Activated CD4-positive, alpha-beta T cell treated with anti-CD3 and anti-CD28 coated beads for 4 hours (primary cell): ENCODE data around the gene PRKCD.

Source experiments
- DNase-seq, 2 donors: peaks; one replicate each; pipeline ENCODE4 v3.0.0-alpha.2; 2020

The PRKCD gene

GRCh38 chr3:53171827-53172505 is 11.0 kb downstream of the PRKCD start:
- DNase-seq: no peak

DNA sequence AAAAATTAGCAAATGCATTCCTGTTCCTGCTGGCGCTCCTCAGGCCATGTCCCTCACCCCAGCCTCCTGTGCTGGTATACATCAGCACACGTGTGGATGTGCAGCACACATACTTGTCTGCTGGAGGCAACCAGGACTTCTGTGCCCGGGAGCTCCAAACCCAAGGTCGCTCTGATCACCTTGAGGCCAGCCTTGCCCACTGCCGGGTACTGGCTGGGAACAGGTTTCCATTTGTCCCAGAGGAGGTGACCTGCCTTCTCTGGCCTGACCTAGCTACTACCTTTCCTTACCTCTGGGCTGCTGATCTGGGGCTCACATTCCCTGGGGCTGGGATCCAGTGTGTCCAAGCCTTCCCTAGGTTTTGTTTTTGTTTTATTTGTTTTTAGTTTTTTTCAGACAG is 12.1 kb downstream of the PRKCD start:
- DNase-seq: no peak

- no peak for DNase-seq
Measured at GRCh38 chr3:53174346-53175250, 13.6 kb downstream of the PRKCD start.

DNA sequence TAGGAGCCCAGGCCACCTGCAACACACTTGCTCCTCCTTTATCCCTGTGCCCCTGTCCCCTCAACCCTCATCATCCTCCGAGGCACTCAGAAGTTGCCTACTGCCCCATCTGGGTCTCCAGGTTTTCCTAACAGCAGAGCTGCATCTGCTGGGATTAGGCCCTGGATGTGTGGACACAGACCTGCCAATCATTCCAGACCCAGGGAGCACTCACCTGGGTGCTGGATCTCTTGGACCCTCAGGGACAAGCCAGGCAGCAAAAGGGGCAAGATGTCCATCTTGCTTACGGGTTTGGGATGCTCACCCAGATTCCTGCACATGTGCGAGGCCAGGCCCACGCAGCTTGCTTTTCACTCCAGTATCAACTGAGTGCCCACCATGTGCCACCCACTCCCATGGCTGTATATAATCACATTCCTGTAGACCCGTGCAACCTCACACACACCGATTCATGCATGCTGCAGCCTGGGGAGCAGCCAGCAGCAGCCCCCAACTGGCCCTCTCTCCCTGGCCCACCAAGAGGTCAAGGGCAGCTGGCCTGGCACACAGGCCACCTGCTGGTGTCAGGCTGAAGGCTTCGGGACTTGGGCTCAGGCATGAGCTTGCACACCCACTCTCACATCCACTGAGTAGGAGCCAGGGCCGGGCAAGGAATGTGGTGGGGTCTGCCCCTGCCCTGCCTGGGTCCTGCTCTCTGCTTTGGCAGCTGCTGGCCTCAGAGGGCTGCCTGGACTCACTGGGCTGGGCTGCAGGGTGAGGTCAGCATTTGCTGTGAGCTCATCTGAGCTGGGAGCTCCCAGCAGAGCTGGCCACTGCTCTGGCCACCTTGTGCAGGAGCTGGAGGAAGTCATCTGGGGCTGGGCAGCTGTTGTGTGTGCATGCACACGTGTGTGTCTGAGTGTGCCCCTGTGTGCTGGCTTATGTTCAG is 14.9 kb downstream of the PRKCD start:
- no peak for DNase-seq

DNA sequence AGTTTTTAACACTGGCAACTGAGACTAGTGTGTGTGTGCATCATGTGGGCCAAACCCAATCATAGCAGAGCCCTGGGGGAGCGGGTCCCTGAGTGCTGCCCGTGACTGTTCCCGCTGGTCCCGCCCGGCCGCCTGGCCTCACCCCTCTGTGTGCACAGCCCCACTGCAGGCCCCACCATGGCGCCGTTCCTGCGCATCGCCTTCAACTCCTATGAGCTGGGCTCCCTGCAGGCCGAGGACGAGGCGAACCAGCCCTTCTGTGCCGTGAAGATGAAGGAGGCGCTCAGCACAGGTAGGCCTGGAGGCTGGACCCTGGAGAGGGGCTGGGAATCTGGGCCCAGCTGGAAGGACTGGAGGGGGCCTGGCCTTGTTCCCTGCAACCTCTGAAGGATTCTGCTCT is 17.2 kb downstream of the PRKCD start:
- DNase-seq: no peak

DNA sequence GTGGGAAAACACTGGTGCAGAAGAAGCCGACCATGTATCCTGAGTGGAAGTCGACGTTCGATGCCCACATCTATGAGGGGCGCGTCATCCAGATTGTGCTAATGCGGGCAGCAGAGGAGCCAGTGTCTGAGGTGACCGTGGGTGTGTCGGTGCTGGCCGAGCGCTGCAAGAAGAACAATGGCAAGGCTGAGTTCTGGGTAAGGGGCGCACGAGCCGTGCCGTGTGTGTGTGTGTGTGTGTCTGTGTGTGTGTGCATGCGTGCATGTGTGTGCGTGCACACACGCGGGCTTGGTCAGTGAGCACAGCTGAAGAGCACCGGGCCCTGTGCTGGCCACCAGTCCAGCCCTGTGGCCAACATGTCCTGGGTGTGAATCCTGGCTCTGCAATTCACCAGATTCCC is 18.6 kb downstream of the PRKCD start:
- DNase-seq: no peak

DNA sequence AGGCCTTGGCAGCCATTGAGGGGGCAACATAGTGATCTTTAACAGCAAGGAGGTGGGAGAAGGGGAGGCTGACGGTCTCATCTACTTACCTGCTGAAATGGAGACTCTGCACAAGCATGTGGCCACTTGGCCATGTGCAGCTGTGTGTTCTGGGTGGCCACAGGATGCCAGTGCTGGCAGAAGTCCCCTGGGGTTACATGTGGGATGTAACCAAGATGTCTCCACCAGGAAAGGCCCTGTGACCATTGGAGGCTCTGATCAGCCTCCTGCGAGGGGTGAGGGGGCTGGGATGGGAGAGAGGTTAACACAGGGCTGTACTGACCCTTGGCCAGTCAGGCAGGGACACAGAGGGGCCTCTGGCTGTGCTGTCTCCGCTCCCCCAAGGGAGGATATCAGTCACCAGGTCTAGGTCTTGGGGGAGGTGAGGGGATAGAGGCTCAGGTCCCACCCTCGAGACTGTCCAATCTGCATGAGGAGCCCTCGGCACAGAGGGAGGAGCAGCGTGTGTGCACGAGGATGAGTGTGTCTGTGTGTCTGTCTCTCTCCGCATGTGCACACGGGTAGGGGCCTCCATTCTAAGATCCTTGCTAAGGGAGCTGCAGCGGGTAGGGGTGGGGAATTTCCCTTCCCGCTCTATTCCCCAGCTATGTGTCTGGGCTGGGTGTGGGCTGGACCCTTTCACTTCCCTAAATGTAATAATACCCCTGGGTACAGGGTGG is 19.5 kb downstream of the PRKCD start:
- no peak for DNase-seq

- no peak for DNase-seq
Measured at GRCh38 chr3:53181024-53181371, 20.0 kb downstream of the PRKCD start.

DNA sequence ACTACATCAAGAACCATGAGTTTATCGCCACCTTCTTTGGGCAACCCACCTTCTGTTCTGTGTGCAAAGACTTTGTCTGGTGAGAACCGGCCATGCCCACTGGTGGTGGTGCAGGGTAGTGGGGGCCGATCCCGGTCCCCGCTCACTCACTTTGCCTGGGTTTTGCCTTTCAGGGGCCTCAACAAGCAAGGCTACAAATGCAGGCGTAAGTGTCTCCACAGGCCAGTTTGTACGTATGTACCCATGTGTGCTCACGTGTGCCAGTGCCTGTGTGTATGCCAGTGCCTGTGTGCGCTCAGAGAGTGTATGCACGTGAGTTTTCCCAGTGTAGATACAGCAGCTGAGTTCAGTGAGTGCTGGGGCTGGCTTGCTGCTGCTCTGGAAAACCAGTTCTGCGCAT is 20.5 kb downstream of the PRKCD start:
- DNase-seq: no peak

DNA sequence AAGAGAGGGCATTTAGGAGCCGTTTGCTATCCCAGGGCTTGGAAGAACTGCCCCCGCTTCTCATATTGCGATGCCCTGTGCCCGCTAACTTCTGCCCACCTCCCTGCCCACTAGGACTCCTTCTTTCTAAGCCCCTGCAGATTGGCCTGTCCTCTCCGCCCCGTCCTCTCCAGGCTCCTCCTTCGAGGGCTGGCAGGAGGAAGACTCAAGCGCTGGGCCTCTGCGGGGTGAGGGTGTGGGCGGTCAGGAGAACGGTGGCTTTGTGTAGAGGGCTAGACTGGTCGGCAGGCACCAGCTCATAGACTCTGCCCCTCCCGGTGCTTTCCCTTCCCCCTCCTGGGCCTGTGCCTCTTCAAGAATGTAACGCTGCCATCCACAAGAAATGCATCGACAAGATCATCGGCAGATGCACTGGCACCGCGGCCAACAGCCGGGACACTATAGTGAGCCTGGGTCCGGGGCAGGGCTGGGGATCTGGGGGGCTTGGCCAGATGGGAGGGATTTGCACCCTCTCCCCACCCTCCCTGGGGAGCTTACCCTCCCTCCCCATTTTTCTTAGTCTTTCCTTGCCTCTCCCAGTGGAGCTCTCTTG is 21.9 kb downstream of the PRKCD start:
- DNase-seq: no peak

DNA sequence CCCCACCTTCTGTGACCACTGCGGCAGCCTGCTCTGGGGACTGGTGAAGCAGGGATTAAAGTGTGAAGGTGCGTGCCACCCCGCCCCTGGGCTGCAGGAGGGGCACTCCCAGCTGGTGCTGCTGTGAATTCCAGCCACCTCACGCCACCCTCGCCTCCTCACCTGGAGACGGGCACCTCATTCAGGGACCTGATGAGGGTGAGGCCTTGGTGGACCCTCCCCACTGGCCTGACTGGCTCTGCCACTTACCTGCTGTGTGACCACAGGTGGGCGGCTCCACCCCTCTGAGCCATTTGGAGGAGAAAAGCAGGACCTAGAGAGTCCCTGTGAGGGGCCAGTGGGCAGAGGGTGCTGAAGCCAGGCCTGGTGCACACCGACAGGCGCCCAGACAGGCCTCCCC is 22.5 kb downstream of the PRKCD start:
- DNase-seq: no peak

DNA sequence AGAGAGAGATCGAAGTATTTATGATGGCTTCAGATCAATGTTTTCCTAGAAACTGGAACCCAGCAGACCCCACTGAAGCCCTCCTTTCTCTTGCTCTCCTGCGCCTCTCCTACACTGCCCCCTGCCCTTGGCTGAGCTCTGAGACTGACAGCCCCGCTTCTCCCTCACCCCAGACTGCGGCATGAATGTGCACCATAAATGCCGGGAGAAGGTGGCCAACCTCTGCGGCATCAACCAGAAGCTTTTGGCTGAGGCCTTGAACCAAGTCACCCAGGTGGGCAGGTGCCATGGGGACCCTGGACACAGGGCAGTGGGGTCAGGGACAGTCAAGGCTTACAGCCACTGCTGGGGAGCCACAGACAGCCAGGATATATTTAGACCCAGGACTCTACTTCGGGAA is 23.7 kb downstream of the PRKCD start:
- DNase-seq: no peak

DNA sequence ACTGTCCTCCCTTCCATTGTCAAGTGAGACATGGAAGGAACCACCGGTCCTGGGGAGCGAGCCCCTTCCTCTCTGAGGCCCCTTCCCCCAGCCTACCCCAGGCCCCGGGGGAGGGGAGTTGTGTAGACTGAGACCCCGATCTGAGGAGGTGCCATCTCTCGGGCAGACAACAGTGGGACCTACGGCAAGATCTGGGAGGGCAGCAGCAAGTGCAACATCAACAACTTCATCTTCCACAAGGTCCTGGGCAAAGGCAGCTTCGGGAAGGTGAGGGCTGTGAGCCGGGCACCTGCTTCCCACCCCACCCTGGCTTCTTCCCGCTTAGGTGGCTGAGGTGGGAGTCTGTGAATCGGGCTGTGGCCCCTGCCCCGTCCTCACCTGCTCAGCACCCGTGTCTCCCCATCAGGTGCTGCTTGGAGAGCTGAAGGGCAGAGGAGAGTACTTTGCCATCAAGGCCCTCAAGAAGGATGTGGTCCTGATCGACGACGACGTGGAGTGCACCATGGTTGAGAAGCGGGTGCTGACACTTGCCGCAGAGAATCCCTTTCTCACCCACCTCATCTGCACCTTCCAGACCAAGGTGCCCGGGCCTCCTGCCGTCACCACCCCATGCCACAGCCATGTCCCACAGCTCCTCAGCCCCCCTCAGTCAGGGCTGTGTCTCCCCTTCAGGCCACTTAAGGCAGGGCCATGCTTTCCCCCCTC is 24.9 kb downstream of the PRKCD start:
- no peak for DNase-seq

- DNase-seq: no peak
Measured at GRCh38 chr3:53186726-53187125, 25.7 kb downstream of the PRKCD start.

DNA sequence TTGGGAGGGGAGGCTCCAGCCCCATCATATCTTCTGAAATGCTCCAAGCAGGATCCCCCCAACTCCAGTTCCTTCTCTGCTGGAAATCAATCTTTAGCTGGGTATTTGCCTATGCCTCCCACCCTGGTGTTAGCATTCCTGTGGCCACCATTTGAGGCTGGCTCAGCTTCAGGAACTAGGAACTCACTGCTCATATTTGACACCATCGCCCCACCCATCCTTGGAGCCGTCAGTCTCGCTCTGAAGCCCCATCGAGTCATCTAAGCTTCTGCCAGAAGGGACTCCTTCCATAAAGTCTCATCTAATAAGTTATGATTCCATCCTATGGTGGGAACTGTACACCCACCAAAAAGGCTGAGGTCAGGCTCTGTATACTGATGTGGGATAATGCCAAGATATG is 26.4 kb downstream of the PRKCD start:
- DNase-seq: no peak

DNA sequence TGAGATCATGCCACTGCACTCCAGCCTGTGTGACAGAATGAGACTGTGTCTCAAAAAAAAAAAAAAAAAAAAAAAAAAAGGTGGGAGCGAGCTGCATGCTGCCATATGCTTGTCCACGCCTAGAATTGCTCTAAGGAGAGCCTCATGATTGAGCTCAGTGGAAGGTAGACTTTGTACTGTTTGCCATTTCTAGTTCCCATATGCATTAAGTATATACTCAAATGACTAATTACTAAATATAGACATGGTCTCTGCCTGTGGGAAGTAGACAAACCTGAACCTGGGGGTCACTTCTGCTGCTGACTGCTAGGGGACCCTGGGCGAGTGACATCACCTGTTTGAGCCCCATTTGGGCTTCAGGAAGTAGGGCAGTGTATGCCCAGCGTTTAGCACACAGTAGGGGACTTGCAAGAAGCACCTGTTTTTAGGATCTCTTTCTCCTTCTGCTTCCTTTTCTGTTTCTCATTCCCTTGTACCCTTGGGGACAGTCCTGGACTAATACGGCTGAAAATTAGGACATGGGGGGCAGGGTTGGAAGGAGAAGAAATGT is 27.2 kb downstream of the PRKCD start:
- no peak for DNase-seq

GRCh38 chr3:53188720-53189119 is 27.7 kb downstream of the PRKCD start:
- no peak for DNase-seq

GRCh38 chr3:53189276-53189675 is 28.3 kb downstream of the PRKCD start:
- DNase-seq: no peak

- DNase-seq: no peak
Measured at GRCh38 chr3:53190659-53191058, 29.6 kb downstream of the PRKCD start.

- DNase-seq: no peak
Measured at GRCh38 chr3:53191836-53192480, 30.9 kb downstream of the PRKCD start.

GRCh38 chr3:53192608-53193007 is 31.6 kb downstream of the PRKCD start:
- no peak for DNase-seq
